Stromal cell of bone marrow (primary cell): ENCODE data around the gene MEIS3.

ENCODE experiments used
- DNase-seq: peaks from one replicate; pipeline ENCODE4 v3.0.0-alpha.2; 2012; ENCODE audit warnings: low read depth

Gene MEIS3

DNA sequence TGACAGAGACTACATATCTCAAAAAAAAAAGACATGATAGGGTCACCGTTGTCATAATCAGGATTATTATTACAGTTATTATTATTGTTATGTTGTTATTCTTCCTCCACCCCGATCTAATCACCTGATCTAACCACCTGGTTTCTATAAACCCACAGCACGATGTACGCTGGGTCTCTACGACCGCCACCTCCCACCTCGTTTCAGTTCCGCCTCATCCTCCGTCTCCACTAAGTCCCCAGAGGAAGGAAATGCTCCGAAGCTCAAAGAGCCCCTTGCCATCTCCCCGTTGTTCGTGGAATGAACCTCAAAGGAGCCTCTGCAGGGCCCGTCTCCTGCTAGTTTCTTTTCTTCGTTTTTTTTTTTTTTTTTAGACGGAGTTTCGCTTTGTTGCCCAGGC is 15.9 kb upstream of the MEIS3 start:
- no peak for DNase-seq

DNA sequence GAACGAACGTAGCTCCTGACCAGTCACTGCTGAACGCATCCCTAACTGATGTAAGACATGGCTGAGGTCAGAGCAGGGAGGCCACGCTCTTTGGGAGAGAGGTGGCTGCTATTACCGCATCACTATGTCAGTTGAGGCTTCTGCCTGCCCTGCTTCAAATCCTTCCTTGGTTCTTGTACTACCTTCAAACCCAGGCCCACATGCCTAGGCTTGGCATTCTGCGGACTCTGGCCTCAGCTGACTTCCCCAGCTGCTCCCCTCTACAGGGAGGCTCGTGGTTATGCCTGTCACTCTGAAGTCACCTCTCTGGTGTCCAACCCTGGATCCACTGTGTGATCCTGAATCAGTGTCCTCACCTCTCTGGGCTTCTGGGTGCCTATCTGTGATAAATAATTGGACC is 14.8 kb upstream of the MEIS3 start:
- no peak for DNase-seq

- DNase-seq, result no peak
Measured at GRCh38 chr19:47433121-47433520, 13.8 kb upstream of the MEIS3 start.

DNA sequence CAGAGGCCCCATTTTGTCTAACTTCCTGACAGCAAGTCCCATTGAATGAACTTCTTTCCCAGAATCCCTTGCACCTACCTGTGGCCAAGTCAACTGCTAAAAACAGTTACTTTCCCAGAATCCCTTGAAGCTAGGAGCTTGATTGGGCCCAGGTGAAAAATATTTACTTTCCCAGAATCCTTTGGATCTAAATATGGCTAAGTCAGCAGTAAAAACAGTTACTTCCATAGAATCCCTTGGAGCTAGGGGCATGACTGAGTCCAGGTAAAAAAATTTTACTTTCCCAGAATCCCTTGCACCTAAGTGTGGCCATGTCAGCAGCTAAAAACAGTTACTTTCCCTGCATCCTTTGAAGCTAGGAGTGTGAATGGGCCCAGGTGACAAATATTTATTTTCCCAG is 13.2 kb upstream of the MEIS3 start:
- no peak for DNase-seq

GRCh38 chr19:47432091-47432490 is 12.8 kb upstream of the MEIS3 start:
- DNase-seq, result no peak

GRCh38 chr19:47430041-47430802 is 10.9 kb upstream of the MEIS3 start:
- no peak for DNase-seq

DNA sequence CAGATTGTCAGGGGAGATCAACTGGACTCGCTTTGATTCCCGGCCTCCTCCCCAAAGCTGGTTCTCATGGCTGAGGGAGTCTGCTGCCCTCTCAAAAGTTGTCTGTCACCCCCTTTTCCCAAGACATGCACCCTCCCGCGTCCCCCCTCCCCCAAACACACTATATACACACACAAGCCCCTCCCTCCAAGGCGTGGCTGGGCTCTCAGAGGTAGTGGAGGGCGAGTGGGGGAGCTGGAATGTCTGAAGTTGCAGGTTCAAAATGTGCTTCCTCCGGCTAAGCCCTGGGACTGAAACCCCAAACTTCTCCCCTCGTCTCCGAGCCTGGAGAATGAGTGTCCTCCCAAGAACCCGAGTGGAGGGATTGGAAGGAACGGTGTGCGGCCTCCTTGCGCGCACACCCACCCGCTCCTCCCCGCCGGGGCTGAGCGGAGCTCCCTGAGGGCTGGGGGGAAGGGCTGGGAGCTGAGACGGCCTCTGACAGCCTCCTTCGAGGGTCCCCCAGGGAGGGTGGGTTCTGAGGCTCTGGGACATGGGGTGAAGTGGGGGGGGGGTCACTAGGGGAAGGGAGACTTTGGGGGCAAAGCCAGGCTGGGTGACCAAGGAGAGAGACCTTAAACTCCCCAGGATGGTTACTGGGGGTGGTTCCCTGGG is 9.9 kb upstream of the MEIS3 start:
- DNase-seq, result no peak

DNA sequence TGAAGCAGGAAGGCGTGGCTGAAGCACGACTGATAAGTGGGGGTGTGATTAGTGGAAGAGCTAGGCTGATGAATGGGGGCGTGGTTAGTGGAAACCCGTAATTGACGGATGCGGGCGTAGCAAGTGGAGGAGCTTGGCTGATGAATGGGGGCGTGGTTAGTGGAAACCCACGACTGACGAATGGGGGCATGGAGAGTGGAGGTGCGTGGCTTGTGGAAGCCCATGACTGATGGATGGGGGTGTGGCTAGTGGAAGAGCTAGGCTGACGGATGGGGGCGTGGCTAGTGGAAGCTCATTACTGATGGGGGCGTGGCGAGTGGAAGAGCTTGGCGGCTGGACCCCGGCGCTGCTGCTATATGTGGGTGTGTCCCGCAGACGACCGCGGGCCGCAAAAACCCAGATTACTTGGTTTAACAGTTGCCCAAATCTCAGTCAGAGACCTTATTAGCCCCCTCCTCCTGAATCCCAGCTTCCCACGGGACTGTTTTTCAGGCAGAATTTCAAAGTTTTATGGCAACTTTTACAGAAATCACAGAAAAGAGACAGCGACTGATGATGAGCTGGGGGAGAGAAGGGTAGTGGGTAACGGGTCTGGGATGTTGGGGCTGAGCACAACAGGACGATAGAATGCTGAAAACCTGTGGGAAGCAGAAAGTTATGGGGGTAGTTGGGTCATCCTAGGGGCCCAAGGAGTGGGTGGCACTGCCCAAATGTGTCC is 9.0 kb upstream of the MEIS3 start:
- peak; percentile 95 for DNase-seq

DNA sequence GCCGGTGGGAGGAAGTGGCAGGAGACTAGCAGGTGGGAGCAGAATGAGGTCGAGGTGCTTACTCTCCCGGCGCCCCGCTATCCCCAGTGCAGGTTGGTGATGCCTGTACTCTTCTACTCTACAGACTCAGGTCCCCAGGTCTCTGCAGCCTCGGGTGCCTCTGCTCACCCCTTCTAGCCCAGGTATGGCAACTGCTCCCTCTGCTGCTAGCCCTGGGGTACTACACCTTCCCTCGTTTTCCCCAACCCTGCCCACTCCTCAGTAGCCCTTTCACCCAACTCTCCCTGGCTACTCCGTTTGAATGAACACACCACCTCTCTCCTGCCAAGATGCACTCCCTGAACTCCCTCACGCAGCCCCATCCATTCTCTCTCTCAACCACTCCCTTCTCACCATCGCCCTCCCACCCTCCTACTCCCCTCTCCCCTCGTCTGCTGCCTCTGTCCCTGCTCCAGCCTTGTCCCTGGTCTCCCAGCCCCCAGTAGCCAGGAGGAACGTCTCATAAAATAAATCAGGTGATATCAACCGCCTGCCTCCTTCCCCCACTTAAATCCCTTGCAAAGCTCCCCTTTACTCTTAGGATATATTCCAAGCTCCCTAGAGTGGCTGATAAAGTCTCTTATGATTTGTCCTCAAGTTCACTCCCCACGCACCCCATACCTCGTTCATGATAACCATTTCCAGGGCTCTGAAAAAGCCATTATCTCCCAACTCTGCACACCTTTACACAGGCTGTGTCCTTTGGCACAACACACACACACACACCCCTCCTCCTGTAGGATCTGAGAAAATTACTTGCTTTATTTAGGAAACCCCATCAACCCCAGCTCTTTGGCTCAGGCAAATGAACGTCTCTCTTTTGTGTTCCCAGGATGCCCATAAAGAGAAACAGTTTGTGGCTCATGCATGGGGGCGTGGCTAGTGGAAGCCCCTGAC is 8.2 kb upstream of the MEIS3 start:
- no peak for DNase-seq

- no peak for DNase-seq
Measured at GRCh38 chr19:47423203-47423882, 4.0 kb upstream of the MEIS3 start.

DNA sequence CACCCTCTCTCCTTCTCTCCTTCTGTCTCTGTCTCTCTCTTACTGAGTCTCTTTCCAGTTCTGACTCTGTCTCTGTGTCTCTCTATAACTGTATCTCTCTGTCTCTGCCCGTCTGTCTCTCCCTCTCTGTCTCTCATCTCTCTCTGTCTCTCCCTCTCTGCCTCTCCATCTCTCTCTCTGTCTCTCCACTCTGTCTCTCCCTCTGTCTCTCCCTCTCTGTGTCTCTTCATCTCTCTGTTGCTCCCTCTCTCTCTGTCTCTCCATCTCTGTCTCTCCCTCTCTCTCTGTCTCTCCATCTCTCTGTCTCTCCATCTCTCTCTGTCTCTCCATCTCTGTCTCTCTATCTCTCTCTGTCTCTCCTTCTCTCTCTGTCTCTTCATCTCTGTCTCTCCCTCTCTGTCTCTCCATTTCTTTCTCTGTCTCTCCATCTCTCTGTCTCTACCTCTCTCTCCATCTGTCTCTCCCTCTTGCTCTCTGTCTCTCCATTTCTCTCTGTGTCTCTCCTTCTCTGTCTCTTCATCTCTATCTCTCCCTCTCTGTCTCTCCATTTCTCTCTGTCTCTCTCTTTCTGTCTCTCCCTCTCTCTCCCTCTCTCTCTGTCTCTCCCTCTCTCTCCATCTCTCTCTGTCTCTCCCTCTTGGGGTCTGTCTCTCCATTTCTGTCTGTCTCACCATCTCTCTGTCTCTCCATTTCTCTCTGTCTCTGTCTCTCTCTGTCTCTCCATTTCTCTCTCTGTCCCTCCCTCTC is 3.3 kb upstream of the MEIS3 start:
- DNase-seq, result no peak

- DNase-seq, result no peak
Measured at GRCh38 chr19:47421844-47422395, 2.6 kb upstream of the MEIS3 start.

GRCh38 chr19:47421244-47421786 is 2.0 kb upstream of the MEIS3 start:
- DNase-seq, result no peak

DNA sequence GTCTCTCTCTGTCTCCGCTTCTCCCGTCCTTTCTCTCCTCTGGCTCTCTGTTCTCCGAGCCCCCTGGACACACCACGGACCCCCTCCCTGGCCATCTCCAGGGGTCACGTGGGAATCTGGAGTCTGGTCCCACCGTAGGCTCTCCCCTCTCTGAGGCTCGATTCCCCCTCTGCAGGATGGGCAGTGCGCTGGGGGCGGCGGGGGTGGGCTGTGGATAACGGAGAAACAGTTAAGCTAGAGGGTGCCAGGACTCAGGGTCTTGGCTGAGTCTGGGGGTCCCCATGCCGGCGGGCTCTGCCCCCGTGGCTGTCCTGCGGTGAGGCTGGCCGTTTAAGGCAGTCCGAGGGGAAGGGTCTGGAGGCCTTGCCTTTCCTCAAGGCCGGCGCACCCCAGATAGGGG is 462 bp upstream of the MEIS3 start:
- no peak for DNase-seq

DNA sequence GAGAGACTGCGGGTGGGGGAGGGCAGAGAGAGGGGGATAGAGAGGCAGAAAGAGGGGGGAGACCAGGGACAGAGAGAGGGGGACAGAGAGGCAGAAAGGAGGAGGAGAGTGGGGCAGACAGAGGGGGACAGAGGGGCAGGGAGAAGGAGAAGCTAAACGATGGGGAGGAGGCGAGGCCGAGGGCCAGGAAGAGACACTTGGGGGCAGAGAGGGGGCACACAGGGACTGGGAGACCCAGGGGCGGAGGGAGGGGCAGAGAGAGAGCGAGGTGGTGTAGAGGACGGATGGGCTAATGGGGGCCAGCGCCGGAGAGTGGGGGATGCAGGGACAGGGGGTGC is 666 bp downstream of the MEIS3 start:
- no peak for DNase-seq

GRCh38 chr19:47417746-47418691 is 1.3 kb downstream of the MEIS3 start:
- no peak for DNase-seq

GRCh38 chr19:47417107-47417745 is 2.1 kb downstream of the MEIS3 start:
- DNase-seq, result no peak

DNA sequence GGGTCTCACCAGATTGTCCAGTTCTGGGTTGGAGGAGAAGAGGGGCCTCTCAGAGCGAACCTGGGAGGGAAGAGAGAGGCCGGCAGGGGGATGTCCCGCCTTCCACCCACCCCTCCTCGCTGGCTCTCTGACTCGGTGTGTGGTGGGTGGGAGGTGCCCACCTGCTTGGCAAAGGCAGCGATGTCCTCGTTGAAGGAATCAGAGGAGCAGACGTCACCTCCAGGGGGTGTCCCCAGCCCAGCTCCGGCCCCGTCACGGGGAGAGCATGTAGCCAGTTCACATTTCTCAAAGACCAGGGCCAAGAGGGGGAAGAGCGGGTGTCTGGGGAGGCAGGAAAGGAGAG is 2.7 kb downstream of the MEIS3 start:
- DNase-seq, result no peak
